HepG2 (cell line): Measurements from ENCODE around the gene FNDC3B. TPM values are rescaled to one million over a fixed set of nuclear protein-coding genes. Genes with fewer than 3 reads are reported as not detected.

Experiments used
- ATAC-seq: fragments of 200-7000 bp; cut with Tn5 transposase; 3 replicates; pipeline ENCODE4 v1.9.1; 2020; ENCODE audit warnings: mild to moderate bottlenecking, moderate library complexity
- BruUV-seq: library from RNA; stranded (reverse); fragments of 400-500 nt; replicated peaks from 2 replicates; lab custom pipeline; 2021; lab: Mats Ljungman, UMichigan
- CTCF ChIA-PET: fragments of 300-600 bp; formaldehyde crosslinking; extraction: SDS; loops from one replicate; lab custom pipeline; 2021; ENCODE audit warnings: low total read pairs, inconsistent platforms, low intra/inter-chr PET ratio; lab: Yijun Ruan, JAX
- POLR2A ChIA-PET: fragments of 350-600 bp; sonication (Branson Sonifier 250); formaldehyde crosslinking; loops from one replicate; lab custom pipeline; 2020; ENCODE audit warnings: antibody characterized with exemption, inconsistent platforms; lab: Yijun Ruan, JAX
- DNase-seq: peaks from one replicate; pipeline ENCODE4 v3.0.0-alpha.2; 2015; ENCODE audit warnings: low spot score
- FAIRE-seq: peaks from 3 replicates; lab custom pipeline; 2011; peaks lifted over from hg19 to GRCh38; lab: Jason Lieb, UNC
- H2AFZ ChIP-seq: one replicate; pipeline ENCODE4 v1.6.1; 2011; ENCODE audit warnings: low read length, inconsistent platforms
- H3K27ac ChIP-seq: fragments of 300-600 bp; 3 replicates; pipeline ENCODE4 v1.8.0; 2011; ENCODE audit warnings: mixed run types, mild to moderate bottlenecking, mixed read lengths, low read length, inconsistent platforms; ENCODE audit not compliant: insufficient read depth; ENCODE audit errors: extremely low read length
- H3K27me3 ChIP-seq, 2 experiments: fragments of 200-600 bp in 1 of 2; 2 replicates in 1 of 2; 3 replicates in 1 of 2; pipeline versions ENCODE4 v1.6.0 to v1.8.0; 2011; ENCODE audit warnings: low read length in 2 of 2, mild to moderate bottlenecking in 2 of 2, moderate library complexity in 2 of 2, inconsistent platforms in 1 of 2; ENCODE audit not compliant: insufficient read depth in 2 of 2, control insufficient read depth in 1 of 2
- H3K36me3 ChIP-seq, 2 experiments: fragments of 200-600 bp in 1 of 2; replicated peaks in 1 of 2; 2 replicates in 1 of 2; 3 replicates in 1 of 2; pipeline versions ENCODE4 v1.5.1 to v1.8.0; 2011; ENCODE audit warnings: low read length in 2 of 2, inconsistent platforms in 1 of 2; ENCODE audit not compliant: insufficient read depth in 2 of 2, control insufficient read depth in 1 of 2
- H3K4me1 ChIP-seq: 2 replicates; pipeline ENCODE4 v1.5.1; 2012; ENCODE audit warnings: low read length, inconsistent platforms; ENCODE audit not compliant: insufficient read depth
- H3K4me2 ChIP-seq: 2 replicates; pipeline ENCODE4 v1.6.0; 2011; ENCODE audit warnings: low read depth, low read length, inconsistent platforms
- H3K4me3 ChIP-seq, 3 experiments: fragments of 200-600 bp in 1 of 3; sonication (generic), shearing (Covaris generic) in 1 of 3; replicated peaks in 1 of 3; 2 replicates each; pipeline ENCODE4 v1.5.1; 2011 to 2016; ENCODE audit warnings: low read length in 3 of 3, inconsistent platforms in 2 of 3, low read depth in 2 of 3, mild to moderate bottlenecking in 2 of 3, control low read depth in 1 of 3, mixed read lengths in 1 of 3; ENCODE audit not compliant: insufficient read depth in 1 of 3
- H3K79me2 ChIP-seq: one replicate; pipeline ENCODE4 v1.6.1; 2011; ENCODE audit warnings: low read length, inconsistent platforms; ENCODE audit not compliant: insufficient read depth
- H3K9ac ChIP-seq: 2 replicates; pipeline ENCODE4 v1.6.0; 2011; ENCODE audit warnings: mild to moderate bottlenecking, low read depth, low read length, inconsistent platforms; ENCODE audit not compliant: insufficient read depth
- H3K9me3 ChIP-seq: 2 replicates; pipeline ENCODE4 v1.5.1; 2012; ENCODE audit warnings: mild to moderate bottlenecking, low read length
- H4K20me1 ChIP-seq: 2 replicates; pipeline ENCODE4 v1.6.0; 2011; ENCODE audit warnings: inconsistent platforms, mild to moderate bottlenecking, low read length, moderate library complexity; ENCODE audit not compliant: insufficient read depth
- ARNTL ChIP-seq: sonication (generic); formaldehyde crosslinking; IDR thresholded peaks from 2 replicates; pipeline ENCODE4 v1.4.0; 2020; ENCODE audit warnings: mild to moderate bottlenecking, missing genetic modification reagents
- JDP2 ChIP-seq: sonication (generic); formaldehyde crosslinking; IDR thresholded peaks from 2 replicates; pipeline ENCODE4 v1.8.1; 2022; ENCODE audit warnings: missing genetic modification reagents, borderline replicate concordance
- MED8 ChIP-seq: sonication (generic); formaldehyde crosslinking; IDR thresholded peaks from 2 replicates; pipeline ENCODE4 v1.8.1; 2023; ENCODE audit warnings: mild to moderate bottlenecking, missing genetic modification reagents; ENCODE audit not compliant: insufficient replicate concordance
- MYC ChIP-seq: sonication (generic); formaldehyde crosslinking; IDR thresholded peaks from 2 replicates; pipeline ENCODE4 v1.9.0; 2021; ENCODE audit warnings: missing genetic modification reagents, borderline replicate concordance
- NAIF1 ChIP-seq: sonication (generic); formaldehyde crosslinking; IDR thresholded peaks from 2 replicates; pipeline ENCODE4 v1.5.0; 2020; ENCODE audit warnings: mild to moderate bottlenecking, missing genetic modification reagents, borderline replicate concordance
- NBN ChIP-seq: fragments of 450-650 bp; conservative IDR thresholded peaks from 2 replicates; pipeline ENCODE4 v1.6.1; 2017
- NFIC ChIP-seq: IDR thresholded peaks from 2 replicates; pipeline ENCODE4 v1.6.1; 2012; ENCODE audit warnings: mild to moderate bottlenecking, low read length, inconsistent platforms
- NFYB ChIP-seq: sonication (generic); formaldehyde crosslinking; IDR thresholded peaks from 2 replicates; pipeline ENCODE4 v1.4.0; 2020; ENCODE audit warnings: missing genetic modification reagents
- RBAK ChIP-seq: sonication (generic); formaldehyde crosslinking; IDR thresholded peaks from 2 replicates; pipeline ENCODE4 v1.5.1; 2020; ENCODE audit warnings: mild to moderate bottlenecking, missing genetic modification reagents
- RBM22 ChIP-seq: fragments of 200-400 bp; formaldehyde crosslinking; optimal IDR thresholded peaks from 2 replicates; pipeline ENCODE3; 2017; ENCODE audit warnings: mild to moderate bottlenecking, low read length, moderate library complexity
- ZBTB7A ChIP-seq: sonication (generic); formaldehyde crosslinking; IDR thresholded peaks from 2 replicates; pipeline ENCODE4 v1.8.0; 2022; ENCODE audit warnings: mild to moderate bottlenecking, missing genetic modification reagents
- ZNF263 ChIP-seq: sonication (generic); formaldehyde crosslinking; IDR thresholded peaks from 2 replicates; pipeline ENCODE4 v1.4.0; 2020; ENCODE audit warnings: missing genetic modification reagents
- ZNF460 ChIP-seq: sonication (generic); formaldehyde crosslinking; IDR thresholded peaks from 2 replicates; pipeline ENCODE4 v1.5.1; 2020; ENCODE audit warnings: missing genetic modification reagents, mild to moderate bottlenecking, borderline replicate concordance
- ZNF550 ChIP-seq: sonication (generic); formaldehyde crosslinking; IDR thresholded peaks from 2 replicates; pipeline ENCODE4 v1.4.0; 2020; ENCODE audit warnings: mild to moderate bottlenecking, missing genetic modification reagents, borderline replicate concordance
- ZNF720 ChIP-seq: sonication (generic); formaldehyde crosslinking; IDR thresholded peaks from 2 replicates; pipeline ENCODE4 v1.4.0; 2020; ENCODE audit warnings: missing genetic modification reagents
- ZNF792 ChIP-seq: IDR thresholded peaks from 2 replicates; pipeline ENCODE4 v1.6.1; 2016
- WGBS: methylation state at CpG from one replicate; pipeline ENCODE4 v1.1.6; 2017; ENCODE audit warnings: low lambda C conversion rate; 5-methylcytosine and 5-hydroxymethylcytosine counted together
- in situ Hi-C: cut with HindIII; loops from 2 replicates; pipeline ENCODE4 v1.10.0; 2017; ENCODE audit warnings: low pct_unique_long_range_greater_than_20kb; ENCODE audit not compliant: extremely low pct_ligation_motif_present
- intact Hi-C: fragments of 100-400 bp; cut with micrococcal nuclease; formaldehyde crosslinking; loops from one replicate; pipeline ENCODE4 v1.10.0; 2022; ENCODE audit not compliant: unreplicated experiment
- polyA plus RNA-seq, 8 experiments: library from polyadenylated mRNA; depleted of rRNA in 3 of 8; stranded (reverse) in 7 of 8; unstranded in 1 of 8; fragments of >200 nt; fragmentation: Illumina TruSeq in 4 of 8; extraction: Trizol in 4 of 8; gene quantifications; 2 replicates each; pipeline versions ENCODE4 v1.2.1 to v1.2.3, GENCODE V29; 2011 to 2016; ENCODE audit warnings: low read depth in 4 of 8, missing spikeins in 1 of 8, mixed read lengths in 1 of 8; ENCODE audit not compliant: insufficient read depth in 1 of 8
- total RNA-seq, 5 experiments: library from RNA; depleted of rRNA; stranded (reverse); fragments of >200 nt; fragmentation: Illumina TruSeq; extraction: Trizol; gene quantifications; 2 replicates each; pipeline ENCODE4 v1.2.3, GENCODE V29; 2016; ENCODE audit warnings: low read depth in 1 of 5
- TF ChIP-seq, protein P1 (sequence below): sonication (generic); formaldehyde crosslinking; conservative IDR thresholded peaks from 2 replicates; pipeline ENCODE4 v1.8.0; 2022; ENCODE audit warnings: missing genetic modification reagents

Gene FNDC3B
- total and polyA plus RNA-seq, 2 of the 13 experiments (the other 11 are each of a cell fraction or from before 2014, with no cell fraction given) = 74.8 to 103 TPM

DNA sequence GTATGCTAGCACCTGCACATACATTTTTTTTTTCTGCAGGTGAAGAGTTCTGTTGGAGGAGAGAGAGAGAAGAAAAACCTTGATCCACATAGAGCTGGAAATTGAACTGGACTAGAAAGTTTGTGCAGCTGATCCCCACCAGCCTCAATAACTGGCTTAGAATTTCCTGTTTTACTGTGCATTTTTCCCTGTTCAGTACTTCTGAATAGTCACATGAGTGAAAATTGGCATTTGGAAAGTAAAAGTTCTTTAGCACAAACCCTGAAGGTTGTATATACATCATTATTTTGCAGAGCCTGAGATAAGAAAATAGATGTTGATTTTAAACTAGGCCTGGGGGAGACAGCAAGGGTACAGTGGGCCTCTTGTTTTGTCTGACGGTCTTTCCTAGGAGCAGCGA is 366.5 kb downstream of the FNDC3B start:
- Histone ChIP-seq H3K4me1 (no peaks in the 10 kb centered on the region), H3K27ac (no peak overlapping the region), H3K9me3 (no peaks in the 10 kb centered on the region), H3K4me2 (no peak overlapping the region), H3K9ac (no peak overlapping the region), H3K4me3 (no peak overlapping the region), H3K79me2 (no peaks in the 10 kb centered on the region), H2AFZ (no peak overlapping the region), H3K36me3 (peaks cover 0 to 2% of the 10 kb centered on the region in 2 experiments; a peak in 1 of 5 replicates), H4K20me1 (peaks cover 10% of the 10 kb centered on the region), H3K27me3 (no peaks in the 10 kb centered on the region)
- WGBS = 85% methylated on average over 2 of the region's 2 CpGs
- ChIA-PET CTCF (no interaction called here), POLR2A (no interaction called here)
- intact Hi-C loops (no loop called here), in situ Hi-C loops (no loop called here)
- BruUV-seq = TSS peak; percentile 5
- TF ChIP-seq ZNF460 (CRISPR knock-in tag) = no peak
- peak; percentile 94 for TF ChIP-seq RBM22
- no peak for TF ChIP-seq NAIF1 (CRISPR knock-in tag)
- TF ChIP-seq NFIC = 0 out of 2 replicates have a peak, but pooled peaks have one; percentile 28
- no peak for TF ChIP-seq NBN
- no peak for TF ChIP-seq RBAK
- no peak for TF ChIP-seq ZBTB7A
- TF ChIP-seq, protein P1, sequence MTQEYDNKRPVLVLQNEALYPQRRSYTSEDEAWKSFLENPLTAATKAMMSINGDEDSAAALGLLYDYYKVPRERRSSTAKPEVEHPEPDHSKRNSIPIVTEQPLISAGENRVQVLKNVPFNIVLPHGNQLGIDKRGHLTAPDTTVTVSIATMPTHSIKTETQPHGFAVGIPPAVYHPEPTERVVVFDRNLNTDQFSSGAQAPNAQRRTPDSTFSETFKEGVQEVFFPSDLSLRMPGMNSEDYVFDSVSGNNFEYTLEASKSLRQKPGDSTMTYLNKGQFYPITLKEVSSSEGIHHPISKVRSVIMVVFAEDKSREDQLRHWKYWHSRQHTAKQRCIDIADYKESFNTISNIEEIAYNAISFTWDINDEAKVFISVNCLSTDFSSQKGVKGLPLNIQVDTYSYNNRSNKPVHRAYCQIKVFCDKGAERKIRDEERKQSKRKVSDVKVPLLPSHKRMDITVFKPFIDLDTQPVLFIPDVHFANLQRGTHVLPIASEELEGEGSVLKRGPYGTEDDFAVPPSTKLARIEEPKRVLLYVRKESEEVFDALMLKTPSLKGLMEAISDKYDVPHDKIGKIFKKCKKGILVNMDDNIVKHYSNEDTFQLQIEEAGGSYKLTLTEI (CRISPR knock-in tag) = no peak
- no peak for TF ChIP-seq MED8
- TF ChIP-seq ARNTL (CRISPR knock-in tag) = no peak
- no peak for TF ChIP-seq JDP2 (CRISPR knock-in tag)
- no peak for TF ChIP-seq MYC (CRISPR knock-in tag)
- TF ChIP-seq ZNF792 = no peak
- no peak for TF ChIP-seq ZNF550 (CRISPR knock-in tag)
- no peak for TF ChIP-seq ZNF720
- TF ChIP-seq NFYB (CRISPR knock-in tag) = no peak
- no peak for TF ChIP-seq ZNF263 (CRISPR knock-in tag)
- DNase-seq (no peak), ATAC-seq (no peak), FAIRE-seq (no peak)
